ENCODE measurements around the gene NUP210.

Gene NUP210

GRCh38 chr3:13346481-13347389 lies 73.4 kb downstream of the NUP210 start:
- peak; percentile 85 to 89 for ATAC-seq

- no peak for ATAC-seq
Observed at GRCh38 chr3:13345772-13346171, 74.3 kb downstream of the NUP210 start.

GRCh38 chr3:13345284-13345683 lies 74.8 kb downstream of the NUP210 start:
- ATAC-seq: no peak

- ATAC-seq: no peak
Observed at GRCh38 chr3:13344663-13345062, 75.5 kb downstream of the NUP210 start.

- no peak for ATAC-seq
Observed at GRCh38 chr3:13343601-13344000, 76.5 kb downstream of the NUP210 start.

GRCh38 chr3:13341229-13341905 lies 78.8 kb downstream of the NUP210 start:
- no peak for ATAC-seq

- no peak for ATAC-seq
Observed at GRCh38 chr3:13339833-13340232, 80.3 kb downstream of the NUP210 start.

GRCh38 chr3:13338996-13339395 lies 81.1 kb downstream of the NUP210 start:
- ATAC-seq: no peak

GRCh38 chr3:13338231-13338630 lies 81.9 kb downstream of the NUP210 start:
- no peak for ATAC-seq

- no peak for ATAC-seq
Observed at GRCh38 chr3:13336592-13336991, 83.5 kb downstream of the NUP210 start.

- no peak for ATAC-seq
Observed at GRCh38 chr3:13335503-13335902, 84.6 kb downstream of the NUP210 start.

GRCh38 chr3:13335059-13335458 lies 85.1 kb downstream of the NUP210 start:
- no peak for ATAC-seq

GRCh38 chr3:13333236-13333897 lies 86.8 kb downstream of the NUP210 start:
- ATAC-seq: no peak

GRCh38 chr3:13332740-13333139 lies 87.4 kb downstream of the NUP210 start:
- no peak for ATAC-seq

- peak in 1 of 2 donors; percentile 38 for ATAC-seq
Observed at GRCh38 chr3:13332158-13332557, 88.0 kb downstream of the NUP210 start.

- ATAC-seq: no peak
Observed at GRCh38 chr3:13329746-13330145, 90.4 kb downstream of the NUP210 start.

- no peak for ATAC-seq
Observed at GRCh38 chr3:13325892-13326443, 94.2 kb downstream of the NUP210 start.

GRCh38 chr3:13324835-13325501 lies 95.2 kb downstream of the NUP210 start:
- no peak for ATAC-seq

- no peak for ATAC-seq
Observed at GRCh38 chr3:13323822-13324221, 96.3 kb downstream of the NUP210 start.

GRCh38 chr3:13322324-13322723 lies 97.8 kb downstream of the NUP210 start:
- ATAC-seq: no peak

- ATAC-seq: no peak
Observed at GRCh38 chr3:13319564-13320220, 100.4 kb downstream of the NUP210 start.
